HG03175 (cell line): ENCODE results near the gene PDE4D.
"Not testable (repeated sequence)": the region's sequence is repeated elsewhere in the genome, so short reads cannot be mapped to it uniquely, and the experiment has no call there.

Experiments used
- ATAC-seq: cut with Tn5 transposase; IDR thresholded peaks from one replicate; pipeline ENCODE4 v1.9.1; 2021; ENCODE audit warnings: mild to moderate bottlenecking, moderate library complexity; ENCODE audit not compliant: unreplicated experiment

PDE4D gene

DNA sequence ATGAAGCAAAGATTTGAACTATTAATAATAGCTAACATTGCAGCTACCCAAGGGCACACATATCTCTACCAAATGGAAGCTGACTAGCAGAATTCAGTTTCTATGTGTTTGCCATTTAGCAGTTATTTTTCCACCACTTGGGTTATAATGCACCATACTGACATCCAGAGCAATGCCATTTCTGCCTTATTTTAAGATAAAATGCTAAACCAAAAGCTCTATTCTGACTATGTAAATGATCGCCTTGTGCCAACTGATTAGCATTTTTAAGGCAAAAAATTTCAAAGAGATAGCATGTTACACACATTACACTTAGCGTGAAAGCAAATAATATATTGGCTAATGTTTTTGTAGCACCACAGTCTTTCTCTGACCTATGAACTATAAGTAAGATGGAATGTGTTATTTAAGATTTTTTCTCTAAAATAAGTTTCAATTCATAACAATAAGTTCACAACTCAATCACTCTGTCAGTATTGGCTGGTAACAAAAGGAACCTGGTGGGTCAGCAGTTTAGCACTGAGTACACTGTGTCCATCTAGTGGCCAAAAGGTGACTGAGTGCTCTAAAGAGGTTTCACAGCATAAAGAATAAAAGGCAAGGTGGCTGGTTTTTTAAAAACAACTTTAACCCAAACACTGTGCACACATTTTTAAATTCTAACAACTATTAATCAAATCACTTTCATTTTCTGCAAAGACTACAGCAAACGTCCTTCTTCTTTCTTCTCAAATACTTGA, 443.5 kb downstream of the PDE4D start:
- ATAC-seq: no peak

DNA sequence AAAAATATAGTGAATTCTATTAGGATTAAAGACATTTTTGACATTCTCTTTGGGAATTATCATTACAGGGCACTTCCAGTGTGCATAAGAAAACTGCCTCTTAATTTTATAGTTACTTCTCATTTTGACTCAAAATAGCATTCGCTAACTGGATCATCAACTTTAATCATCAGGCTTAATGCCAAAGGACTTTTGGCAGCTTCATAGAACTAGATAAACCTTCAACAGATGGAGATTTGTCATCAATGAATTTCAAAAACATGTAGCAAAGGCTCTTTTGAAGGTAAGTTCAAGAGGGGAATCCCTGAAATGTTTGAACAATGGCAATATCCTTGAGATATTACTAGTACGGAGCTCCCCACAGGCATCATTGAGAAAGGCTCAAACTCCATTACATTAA, 447.2 kb downstream of the PDE4D start:
- no peak for ATAC-seq

DNA sequence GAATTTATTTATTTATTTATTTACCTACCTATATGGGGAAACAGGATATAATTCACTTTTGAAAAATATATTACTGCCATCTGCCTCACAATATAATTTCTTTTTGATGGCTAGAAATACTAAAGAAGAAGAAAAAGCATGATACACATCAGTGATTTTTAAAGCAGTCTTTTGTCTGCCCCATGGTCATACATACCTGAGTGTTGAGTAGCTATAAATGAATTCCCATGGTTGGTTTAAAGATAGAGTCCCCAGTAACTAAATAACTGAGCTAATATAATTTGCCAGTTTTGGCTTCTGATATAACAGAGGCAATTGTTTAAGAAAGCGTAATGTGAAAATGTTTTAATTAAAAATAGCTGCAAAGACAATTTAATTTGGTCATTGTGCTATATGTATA, 447.8 kb downstream of the PDE4D start:
- ATAC-seq: no peak

DNA sequence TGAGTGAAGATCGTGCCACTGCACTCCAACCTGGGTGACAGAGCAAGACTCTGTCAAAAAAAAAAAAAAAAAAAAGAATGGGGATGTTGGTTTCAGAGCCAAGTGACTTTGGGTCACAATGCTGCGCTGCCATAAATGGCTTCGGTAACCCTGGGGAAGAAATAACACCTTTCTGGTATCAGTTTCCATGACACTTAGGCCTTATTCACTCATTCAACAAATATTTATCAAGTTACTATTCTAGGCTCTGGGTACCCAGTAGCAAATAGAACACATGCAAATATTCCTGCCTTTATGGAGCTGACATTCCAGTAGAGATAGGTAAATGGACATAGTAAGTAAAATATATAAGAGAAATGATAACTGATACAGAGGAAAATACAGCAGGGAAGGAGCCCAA, 454.2 kb downstream of the PDE4D start:
- no peak for ATAC-seq

DNA sequence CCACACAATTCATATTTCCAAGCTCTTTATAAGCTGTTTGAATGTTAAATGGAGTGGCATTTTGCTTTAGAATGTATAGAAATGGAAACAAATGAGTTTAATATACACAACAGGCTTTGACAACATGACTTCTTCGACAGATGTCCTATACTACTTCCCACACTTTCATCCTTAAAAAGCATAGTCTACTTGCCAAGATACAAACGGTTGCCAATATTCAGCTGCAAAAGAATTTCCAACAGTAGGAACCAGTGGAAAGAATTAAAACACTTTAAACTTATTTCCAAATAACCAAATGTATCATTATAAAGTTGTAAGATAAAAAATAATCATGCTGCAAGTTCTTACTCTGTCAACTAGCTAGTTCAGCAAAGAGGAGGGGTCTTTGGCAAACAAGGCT, 456.4 kb downstream of the PDE4D start:
- no peak for ATAC-seq

DNA sequence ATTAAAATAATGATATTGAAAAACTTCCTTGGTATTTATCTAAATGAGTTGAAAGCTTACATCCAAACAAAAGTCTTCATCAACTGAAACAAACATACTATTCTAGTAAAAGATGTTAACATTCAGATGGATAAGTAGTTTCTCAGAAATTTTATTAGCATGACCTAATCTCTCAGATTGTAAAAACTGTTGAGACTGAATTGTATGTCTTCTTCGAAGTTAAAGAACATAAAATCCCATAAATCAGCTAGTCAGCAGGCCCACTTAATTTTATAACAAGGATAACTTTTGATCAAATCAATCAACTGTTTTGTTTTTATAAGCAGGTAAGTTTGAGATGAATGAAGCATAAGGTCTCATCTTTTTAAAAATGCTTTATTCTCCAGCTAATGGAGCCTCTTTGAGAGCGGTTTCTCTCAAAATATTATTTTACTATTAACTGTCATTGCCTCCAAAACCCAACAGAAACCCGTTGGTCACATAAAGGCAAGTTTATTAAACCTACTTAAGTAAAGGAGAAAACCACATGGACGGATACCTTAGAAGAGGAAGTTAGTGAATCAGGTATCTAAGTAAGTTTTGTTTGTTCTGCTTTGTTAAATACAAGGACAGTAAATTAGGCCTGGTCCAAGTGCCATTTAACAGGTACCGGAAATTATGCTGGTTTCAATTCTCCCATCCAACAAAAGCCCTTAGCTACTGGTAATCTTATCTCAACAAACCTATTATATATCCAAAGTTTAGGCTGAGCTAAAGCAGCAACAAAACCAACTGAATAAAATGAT, 457.0 kb downstream of the PDE4D start:
- ATAC-seq: no peak

DNA sequence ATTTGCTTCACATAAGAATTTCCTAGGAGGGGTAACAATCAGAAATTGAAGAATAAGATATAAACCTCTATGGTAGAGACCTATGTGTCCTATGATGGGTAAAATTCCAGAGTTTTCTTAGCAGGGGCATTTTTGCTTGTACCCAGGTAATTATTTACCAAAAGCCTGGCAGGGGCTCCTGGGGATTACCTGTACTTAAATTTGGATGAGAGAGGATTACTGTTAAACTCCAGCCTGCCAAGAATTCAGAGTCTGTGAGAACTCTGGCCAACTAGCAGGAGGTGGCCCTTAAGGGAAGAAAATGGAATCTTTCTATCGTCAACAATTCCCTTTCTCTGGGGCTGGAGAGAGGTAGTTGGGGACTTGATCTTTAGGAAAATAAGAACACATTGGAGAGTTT, 460.4 kb downstream of the PDE4D start:
- ATAC-seq: no peak

DNA sequence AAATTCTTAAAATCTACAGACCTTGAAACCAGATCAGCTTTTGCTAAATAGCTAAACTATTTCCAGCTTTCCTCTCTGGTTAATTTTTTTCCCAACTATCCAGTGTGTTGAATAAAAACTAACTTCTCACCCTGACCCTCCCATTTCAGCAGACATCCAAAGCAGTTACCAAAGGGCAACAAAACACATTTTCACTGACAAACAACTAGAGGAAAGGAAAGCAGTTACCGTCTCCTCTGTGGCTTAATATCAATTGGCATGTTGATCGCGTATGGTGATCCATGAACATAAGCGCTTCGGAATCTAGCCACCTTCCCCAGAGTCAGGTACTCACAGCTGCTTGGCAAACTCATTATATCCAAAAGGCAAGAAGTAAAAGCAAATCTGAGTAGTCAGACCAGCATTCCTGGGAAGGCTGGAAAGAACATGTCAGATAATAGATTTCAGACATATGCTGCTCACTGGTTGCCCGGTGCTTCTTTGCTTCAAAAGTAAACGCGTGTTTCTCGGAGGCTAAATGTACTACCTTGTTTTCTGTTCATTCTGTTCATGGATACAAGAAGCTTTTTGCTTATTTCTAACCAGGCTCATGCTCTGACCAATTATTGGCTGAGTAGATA, 463.4 kb downstream of the PDE4D start:
- ATAC-seq: no peak

DNA sequence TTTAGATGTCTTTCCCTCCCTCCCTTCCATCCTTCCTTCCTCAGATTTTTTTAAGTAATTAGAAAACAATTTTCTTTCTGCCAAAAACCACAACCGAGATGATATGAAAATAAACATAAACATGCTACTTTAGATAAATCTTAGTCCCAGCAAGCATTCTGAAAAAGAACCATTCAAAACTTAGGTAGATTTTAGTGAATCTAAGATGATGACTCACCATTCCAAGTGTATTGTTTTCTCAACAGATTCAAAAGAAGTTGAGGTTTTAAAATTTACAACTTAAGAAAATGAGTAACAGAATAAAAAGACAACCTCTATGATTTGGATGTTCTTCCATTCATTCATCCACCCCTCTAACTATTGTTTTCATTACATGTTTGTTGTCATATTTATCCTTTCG, 465.1 kb downstream of the PDE4D start:
- ATAC-seq: no peak

DNA sequence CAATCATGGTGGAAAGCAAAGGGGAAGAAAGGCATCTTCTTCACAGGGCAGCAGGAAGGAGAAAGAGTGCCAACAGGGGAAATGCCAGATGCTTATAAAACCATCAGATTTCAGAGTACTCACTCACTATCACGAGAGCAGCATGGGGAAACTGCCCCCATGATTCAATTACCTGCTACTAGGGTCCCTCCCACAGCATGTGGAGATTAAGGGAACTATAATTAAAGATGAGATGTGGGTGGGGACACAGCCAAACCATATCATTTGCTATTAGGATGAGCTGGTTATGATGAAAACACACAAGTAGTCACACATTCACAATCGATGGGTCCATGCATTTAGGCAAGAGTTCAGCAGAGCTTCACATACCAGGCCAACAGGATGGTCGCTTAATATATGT, 469.0 kb downstream of the PDE4D start:
- ATAC-seq: no peak

DNA sequence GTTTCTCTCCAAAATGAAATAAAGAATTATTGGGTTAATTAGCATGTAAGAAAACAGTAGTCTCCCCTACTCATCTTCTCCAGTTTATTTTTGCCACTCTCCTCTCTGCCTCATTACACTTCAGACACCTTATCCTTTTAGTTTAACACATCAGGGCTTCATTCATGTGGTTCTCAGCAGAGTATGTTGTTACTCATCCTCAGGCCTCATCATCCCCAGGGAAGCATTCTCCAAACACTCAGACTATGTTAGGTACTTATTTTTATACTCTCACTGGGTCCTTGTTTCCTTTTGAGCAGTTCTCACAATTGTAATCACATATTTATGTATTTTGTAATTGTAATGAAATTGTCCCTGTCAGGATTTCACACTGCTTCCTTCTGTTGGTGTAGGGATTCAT, 470.5 kb downstream of the PDE4D start:
- ATAC-seq: no peak

DNA sequence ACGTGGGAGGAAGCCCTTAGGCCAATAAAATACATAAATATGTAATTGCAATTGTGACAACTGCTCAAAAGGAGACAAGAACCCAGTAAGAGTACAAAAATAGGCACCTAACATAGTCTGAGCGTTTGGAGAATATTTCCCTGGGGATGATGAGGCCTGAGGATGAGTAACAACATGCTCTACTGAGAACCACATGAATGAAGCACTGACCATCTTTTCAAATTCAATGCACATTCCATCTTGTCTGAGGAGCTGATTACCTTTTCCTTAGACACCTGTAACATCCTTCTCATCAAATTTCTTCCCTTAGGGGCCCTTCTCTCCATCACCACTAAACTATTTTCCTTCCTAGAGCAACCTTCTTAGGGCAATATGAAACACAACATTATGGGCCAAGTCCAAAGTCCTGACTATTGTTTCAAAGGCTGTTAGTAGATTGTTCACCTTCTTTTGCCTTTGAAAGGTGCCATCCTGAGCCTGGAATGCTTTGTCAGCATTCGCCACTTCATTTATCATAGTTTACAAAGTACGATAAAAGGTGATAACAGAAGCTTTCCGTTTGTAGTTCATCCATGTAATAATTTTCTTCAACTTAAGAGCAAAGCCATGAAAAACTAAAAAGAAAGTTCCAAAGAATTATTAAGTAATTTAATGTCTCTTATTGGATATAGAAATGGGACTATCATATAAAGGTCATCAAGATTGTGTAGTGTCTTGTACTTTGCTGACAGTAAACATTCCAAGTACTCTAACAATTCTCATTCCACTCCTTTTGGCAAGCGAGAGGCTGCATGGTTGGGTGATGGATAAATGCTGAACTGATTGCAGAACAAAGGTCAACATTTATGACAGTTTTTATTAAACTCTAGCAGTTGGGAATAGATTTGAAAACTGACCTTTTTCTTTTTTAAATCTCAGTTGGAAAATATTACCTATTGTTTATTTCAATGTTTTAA, 471.3 kb downstream of the PDE4D start:
- no peak for ATAC-seq

DNA sequence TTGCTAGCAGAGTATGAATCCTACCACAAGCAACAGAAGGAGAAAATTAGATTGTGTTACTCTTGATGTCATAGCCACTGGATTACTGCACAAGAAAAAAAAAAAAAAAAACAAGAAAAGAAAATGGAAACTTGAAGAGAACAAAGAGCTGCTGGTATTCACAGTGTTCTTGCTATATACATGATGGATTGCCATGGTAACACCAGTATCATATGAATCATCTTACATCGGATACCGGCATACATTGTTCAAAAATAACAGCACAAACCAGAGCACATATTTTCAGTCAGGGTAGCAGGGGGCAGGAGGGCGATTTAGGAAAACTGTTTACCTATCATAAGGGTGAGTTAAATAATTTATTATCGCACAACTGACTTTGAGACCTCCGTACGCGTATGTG, 472.9 kb downstream of the PDE4D start:
- no peak for ATAC-seq

DNA sequence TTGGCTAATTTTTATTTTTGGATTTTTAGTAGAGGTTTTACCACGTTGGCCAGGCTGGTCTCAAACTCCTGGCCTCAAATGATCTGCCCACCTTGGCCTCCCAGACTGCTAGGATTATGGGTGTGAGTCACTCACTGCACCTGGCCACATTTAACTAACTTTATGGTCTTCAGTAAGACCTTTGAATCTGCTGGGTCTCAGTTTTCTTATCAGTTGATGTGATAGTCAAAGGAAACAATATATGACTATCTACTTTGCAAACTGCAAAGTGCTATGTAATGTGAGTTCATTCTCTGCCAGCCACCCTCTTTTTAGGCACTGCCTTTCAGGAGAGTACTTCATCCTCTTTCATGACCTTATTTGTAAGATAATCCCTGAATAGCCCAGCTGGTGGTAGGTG, 474.7 kb downstream of the PDE4D start:
- ATAC-seq: no peak

DNA sequence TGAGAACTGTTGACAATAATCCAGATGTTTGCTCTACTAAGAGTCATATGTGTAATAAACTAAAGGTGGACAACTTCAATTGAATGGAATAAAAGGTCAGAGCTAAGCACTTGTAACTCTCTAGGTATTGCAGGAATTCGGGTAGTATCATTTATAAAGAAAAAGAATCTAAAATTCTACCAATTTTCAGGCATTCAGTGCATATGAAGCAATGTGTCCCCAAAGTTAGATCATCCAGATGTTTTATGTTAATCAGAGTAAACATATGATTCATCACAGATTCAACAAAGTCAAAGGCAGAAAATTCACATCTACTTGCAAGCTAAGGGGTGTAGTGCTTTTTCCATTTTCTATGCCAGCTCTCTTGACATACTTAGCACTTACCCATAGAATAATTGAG, 477.1 kb downstream of the PDE4D start:
- ATAC-seq: no peak

DNA sequence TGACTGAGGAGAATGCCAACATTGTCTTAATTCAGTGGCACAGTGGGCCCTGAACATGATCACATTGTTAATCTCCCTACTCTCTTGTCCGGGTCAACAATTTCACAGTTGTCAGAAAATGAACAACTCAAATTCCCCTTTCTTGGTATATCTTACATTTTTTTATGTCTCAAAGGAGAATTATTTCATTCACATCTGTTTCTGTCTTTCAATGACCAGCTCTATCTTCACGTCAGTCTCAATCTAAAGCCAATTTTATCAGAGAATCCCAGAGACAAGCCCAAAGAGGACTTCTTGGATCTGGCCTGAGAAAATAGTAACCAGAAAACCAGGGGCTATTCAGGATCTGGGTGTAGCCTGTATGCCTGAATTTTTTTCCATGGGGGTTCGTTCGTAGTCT, 477.5 kb downstream of the PDE4D start:
- no peak for ATAC-seq

DNA sequence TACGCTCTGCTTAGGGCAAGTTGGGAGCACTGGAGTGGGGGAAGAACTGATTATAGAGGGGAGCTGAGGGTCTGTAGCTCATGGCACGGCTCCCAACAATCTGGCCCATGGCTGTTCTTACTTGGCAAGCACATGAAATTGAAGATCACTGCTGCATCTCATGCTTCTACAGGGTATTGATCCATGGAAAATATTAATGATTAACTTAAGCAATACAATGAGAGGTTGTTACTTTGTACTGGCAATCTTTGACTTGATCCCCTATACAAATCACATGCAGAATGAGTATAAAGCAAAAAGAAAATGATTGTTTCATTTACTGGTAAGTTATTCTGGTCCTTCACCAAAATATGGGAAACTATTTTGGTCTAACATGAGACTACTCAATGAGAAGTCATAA, 481.1 kb downstream of the PDE4D start:
- ATAC-seq: no peak

DNA sequence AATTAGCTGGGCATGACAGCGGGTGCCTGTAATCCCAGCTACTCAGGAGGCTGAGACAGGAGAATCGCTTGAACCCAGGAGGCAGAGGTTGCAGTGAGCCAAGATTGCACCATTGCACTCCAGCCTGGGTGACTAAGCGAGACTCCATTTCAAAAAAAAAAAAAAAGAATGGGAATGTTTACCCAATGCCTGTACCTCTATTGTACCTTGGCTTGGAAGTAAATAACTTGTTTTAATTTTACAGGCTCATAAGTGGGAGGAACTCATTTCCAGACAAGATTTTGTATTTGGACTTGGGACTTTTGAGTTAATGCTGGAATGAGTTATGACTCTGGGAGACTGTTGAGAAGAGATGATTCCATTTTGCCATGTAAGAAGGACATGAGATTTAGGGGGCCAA, 484.5 kb downstream of the PDE4D start:
- not testable (repeated sequence) for ATAC-seq

DNA sequence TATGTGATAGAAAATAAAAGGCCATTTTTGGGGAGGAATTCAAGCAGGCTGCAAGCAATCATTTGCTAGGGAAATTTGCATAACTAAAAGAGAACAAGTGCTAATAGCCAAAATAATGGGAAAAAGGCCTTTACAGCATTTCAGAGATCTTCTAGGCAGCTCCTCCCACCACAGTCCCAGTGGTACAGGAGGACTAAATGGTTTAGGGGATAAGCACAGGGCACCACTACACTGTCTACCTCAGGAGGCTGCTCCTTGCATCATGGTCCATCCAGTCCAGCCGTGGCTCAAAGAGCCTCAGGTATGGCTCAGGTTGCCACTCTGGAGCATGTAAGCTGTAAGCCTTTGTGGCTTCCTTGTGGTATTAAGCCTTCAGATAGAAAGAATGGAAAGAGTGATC, 485.6 kb downstream of the PDE4D start:
- ATAC-seq: no peak

DNA sequence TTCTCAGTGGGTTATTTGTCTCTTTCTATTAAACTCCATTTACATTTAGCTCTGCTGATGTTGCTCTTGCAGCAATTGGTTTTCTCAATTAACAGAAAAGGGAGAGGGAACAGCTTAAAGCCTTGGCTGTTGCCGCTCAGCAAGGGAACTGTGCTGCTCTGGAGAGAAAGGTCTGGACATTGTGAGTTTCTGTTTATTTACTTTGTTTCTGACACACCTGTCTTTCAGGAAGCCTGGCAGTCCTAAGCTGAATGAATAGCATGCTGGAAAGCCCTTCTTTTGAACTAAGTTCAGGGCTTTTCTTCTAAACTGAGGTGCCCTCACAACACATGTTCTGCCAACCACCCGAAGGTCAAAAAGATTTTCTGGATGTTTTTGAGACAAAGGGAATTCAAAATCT, 491.9 kb downstream of the PDE4D start:
- no peak for ATAC-seq

DNA sequence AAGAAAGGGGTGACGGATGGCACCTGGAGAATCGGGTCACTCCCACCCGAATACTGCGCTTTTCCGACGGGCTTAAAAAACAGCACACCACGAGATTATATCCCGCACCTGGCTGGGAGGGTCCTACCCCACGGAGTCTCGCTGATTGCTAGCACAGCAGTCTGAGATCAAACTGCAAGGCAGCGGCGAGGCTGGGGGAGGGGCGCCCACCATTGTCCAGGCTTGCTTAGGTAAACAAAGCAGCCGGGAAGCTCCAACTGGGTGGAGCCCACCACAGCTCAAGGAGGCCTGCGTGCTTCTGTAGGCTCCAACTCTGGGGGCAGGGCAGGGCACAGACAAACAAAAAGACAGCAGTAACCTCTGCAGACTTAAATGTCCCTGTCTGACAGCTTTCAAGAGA, 498.6 kb downstream of the PDE4D start:
- not testable (repeated sequence) for ATAC-seq
